HG03135 (cell line): ENCODE results near the gene EPN3.

ENCODE experiments used
- ATAC-seq: cut with Tn5 transposase; IDR thresholded peaks from one replicate; pipeline ENCODE4 v1.9.1; 2021; ENCODE audit warnings: mild to moderate bottlenecking, moderate library complexity; ENCODE audit not compliant: unreplicated experiment

EPN3 gene

DNA sequence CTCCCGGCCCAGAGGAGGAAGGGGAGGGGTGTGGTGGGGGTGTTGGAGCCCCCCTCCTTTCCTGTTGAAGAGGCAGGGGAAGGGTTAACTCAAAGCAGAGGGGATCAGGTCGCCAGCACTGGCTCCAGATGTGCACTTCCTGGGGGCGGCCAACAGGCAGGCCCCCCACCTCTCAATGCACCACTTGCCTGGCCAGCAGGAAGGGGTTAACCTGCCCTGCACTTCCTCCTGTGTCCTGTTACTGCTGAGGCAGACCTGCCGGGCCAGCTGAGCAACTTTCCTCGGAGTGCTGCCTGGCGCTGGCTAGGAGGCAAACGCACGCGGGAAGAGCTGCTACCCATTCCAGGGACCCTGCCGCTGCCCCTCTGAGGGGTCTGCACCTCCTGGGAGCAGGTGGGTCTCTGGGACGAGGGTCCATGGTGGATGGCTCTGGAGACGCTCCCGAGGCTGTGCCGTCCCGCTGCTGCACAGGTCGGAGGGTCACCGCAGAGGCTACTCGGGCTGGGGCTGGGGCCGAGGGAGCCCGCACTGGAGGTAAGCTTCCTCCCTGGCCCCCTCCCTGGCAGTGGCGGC lies at the start of gene EPN3:
TSS of gene EPN3 (plus strand) at position 284 of the 573 bp plus-strand sequence. CDS start 3,822 bp downstream, outside the sequence.
- ATAC-seq: no peak

DNA sequence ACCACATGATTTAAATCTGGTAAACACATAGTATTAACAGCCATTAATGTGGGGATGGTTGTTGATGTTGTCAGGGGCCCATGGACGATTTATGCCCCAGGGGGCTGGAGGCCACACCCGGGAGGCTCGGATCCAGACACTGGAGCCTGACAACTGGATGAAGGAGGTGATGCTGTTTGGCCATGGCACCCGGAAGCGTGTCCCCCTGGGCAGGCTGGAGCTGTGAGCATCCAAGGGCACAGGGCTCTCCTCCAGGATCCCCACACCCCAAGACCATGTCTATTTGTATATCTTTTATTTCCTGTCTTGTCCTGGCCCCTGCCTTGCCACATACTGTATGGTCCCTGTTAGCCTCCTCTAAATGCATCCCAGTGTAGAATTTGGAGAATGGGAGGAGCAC lies 49.3 kb upstream of the EPN3 start:
- ATAC-seq: no peak

DNA sequence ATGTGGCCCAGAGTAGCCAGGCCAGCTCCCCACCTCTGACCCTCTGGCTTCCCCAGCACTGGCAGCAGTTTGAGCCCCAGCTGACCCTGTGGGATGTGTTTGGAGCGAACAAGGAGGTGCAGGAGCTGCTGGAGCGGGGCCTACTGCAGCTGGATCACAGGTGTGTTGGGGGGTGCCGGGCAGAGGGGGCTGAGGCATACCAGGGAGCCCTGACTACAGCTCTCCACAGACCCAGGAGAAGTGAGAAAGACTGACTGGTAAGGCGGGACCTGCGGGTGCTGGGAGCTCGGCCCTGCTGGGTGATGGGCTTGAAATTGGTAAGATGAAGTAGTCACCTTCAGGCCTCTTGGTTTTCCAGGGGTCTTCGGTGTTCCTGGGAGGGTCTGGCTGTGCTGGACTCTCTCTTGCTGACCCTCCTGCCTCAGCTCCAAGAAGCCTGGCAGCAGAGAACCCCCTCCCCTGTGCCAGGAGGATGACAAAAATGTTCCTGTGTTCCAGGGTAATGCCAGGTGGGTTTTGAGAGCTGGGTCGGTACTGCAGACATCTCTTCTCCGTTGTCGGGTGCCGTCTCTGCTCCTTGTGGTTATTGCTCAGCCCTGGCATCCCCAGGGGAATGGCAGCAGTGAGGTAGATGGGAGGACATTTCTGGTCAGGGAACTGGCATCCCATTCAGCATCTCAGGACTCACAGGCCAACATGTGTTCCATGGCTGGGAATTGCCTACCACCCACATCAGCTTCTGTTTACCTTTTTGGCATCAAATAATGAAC lies 48.0 kb upstream of the EPN3 start:
- ATAC-seq: no peak

DNA sequence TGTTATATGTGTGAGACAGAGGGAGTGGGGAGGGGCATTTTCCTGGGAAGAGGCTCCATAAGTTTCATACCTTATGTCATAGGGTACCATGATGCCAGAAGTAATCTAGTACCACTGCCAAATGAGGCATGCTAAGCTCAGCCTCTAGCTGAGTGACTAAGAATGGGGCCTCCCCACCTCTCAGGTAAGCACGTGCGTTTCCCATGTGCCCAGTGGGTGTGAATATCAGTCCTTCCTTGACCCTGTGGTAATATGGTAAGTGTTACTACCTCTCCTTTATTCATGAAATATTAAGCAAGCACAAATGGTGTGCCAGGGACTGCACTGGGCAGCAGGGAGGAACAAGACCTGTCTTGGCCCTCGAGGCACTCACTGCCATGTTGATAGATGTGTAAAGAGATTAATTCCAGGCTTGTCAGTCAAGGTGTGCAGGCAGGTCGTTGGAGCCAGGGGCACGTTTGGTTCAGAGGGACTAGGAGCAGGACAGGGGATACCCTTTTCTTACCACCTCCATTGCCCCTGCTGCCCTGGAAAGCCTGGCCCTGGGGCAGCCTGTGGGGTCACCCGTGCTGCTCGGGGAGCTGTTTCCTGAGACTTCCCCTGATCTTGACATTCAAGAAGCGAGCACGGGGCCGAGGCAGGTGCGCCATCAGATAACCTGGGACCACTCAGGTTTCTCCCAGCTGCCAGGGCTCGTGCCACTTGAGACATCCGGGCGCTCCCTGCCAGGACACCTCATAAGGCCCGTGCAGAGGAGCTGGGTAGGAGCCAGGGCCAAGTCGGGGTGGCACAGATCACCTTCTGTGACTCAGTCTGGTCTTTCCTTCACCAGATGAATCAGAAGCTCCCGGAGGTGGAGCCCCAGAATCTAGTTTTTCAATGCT lies 45.1 kb upstream of the EPN3 start:
- no peak for ATAC-seq

DNA sequence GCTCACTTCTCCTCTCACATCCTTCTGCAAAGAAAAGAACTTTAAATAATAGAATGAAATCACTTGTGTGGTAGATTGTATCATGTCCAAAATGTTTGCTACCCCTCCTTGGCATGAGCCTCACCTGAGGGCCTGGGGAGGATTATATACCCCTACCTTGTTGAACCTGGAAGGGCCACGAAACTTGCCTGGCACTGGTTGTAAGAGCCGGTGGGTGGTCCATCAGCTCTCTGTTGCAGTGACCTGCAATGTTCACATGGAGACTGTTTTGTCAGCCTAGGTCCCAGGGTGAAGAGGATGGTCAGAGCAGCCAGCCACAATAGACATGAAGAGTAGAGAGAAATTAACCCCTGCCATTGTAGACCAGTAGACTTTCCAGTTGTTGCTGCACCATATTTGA lies 43.7 kb upstream of the EPN3 start:
- ATAC-seq: no peak

DNA sequence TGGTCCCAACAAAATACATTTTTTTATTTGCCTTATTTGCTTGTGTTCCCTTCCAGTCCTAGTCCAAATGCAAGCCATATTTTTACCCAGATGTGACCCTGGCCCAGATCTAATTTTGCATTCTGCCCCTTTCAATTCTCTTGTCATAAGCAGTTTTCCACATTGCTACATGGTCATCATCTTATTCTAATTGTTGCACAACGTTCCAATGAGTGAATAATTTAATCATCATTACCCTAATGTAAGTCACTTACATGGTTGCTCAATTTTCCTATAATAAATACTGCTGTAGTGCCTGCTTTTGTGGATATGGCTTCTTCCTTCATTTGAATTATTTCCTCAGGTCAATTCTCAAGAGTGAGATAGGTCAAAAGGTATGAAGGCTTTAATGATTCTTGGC lies 41.0 kb upstream of the EPN3 start:
- no peak for ATAC-seq

DNA sequence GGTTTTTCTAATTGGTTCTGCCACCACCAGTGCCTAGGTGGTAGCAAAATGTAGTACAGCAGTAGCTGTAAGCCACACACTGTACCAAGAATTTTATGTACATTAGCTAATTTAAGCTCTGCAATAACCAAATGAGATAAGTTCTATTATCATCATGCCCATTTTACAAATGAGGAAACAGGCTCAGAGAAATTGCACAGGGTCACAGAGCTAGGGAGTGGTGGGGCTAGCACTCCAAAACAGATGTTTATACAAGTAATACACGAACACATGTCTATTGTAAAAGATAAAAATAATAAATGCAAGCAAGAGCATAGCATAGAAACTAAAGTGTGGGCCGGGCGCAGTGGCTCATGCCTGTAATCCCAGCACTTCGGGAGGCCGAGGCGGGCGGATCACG lies 40.3 kb upstream of the EPN3 start:
- no peak for ATAC-seq

DNA sequence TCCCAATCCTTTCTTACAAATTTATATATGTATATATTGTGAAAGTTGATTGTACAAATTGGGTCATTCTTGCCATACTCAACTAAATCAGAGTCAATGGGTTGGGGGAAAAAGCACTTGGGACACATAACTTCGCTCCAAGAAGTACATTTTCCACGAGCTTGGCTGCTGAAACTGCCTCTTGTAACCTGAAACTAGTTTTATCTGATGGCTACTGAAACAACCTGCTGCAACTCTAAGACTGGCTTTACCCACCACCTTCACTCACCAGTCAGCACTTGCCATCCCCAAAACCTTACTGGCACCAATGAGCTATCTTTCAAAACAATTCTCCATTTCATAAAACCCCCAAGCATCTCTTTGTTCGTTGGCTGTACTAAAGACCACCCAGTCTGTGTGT lies 38.8 kb upstream of the EPN3 start:
- ATAC-seq: no peak

DNA sequence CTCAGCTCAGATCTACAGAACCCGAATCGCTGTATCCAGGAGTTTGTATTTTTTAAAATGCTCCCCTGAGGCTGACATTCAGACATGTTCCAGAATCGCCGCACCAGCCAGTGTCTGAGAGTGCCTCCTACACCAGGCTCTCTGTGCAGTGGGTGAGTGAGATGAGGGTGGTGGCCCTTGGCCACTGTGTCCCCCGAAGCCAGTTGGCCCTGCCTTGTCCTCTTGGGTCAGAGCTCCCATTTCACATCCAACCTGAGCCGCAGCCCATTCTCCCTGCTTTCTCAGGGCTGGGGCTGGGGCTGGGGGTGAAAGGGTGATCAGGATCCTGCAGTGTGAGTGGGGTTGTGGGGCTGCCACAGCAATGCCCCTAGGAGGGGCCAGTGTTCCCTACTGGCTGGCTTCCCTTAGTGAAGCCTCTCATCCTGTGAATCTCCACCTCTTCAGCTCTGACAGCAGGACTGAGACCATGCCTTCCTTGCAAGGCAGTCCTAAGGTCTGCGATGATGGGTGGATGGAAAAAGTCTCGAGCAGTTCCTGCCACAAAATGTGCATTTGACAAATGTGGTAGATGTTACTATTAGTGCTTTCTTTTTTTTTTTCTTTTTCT lies 37.2 kb upstream of the EPN3 start:
- no peak for ATAC-seq

DNA sequence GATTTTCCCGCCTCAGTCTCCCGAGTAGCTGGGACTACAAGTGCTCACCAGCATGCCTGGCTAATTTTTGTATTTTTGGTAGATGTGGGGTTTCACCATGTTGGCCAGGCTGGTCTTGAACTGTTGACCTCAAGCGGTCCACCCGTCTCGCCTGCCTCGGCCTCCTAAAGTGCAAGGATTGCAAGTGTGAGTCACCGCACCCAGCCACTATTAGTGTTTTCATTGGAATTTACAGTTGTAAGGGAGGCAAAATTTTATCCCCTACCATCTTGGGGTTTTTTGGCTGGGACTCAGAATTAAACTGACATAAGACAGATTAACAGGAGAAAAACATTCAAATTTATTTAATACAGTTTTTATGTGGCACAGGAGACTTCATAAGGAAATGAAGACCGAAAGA lies 36.6 kb upstream of the EPN3 start:
- no peak for ATAC-seq

DNA sequence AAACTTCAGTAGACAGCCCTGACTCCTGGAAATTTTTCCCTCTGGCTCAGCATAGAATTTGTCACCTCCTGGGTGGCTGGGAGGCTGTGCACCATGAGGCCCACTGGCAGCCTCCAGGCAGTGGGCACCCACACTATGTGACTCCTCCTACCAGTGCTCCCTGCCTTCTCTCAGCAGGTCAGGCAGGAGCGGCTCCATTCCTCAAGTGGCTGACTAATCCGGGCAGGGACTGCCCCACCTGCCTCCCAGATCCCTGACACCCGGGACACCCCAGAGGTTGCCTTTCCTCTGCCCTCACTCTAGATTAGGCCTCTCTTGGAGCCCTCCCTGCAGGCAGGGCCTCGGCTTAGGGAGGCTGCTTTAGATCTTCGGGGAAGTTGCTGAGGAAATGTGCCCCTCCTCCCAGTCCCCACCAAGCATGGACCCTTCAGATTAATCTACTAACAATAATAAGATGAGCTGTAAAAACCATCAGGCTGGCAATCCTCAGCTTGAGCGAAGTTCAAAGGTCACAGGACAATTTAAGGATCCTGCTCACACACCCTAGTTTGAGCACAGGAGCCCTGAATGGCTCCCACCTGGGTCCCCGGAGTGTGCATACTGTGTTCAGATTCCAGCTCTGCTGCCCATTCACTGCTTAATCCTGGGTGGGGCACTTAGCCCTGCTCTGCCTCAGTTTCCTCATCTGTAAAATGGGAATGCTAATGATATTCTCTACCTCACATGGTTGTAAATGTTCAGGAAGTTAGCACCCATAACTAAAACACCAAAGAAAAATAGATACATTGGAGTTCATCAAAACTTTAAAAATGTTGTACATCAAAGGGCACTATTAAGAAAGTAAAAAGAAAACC lies 34.3 kb upstream of the EPN3 start:
- ATAC-seq: no peak

DNA sequence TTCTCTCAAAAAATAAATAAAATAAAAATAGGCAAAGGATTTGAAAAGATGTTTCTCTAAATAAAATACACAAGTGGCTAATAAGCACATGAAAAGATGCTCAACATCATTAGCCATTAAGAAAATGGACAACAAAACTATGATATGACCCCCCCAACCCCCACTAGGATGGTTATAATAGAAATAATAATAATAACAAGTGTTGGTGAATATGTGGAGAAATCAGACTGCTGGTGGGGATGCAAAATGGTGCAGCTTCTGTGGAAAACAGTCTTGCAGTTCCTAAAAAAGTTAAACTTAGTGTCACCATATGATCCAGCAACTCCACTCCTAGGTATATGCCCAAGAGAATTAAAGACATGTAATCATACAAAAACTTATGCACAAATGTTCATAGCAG lies 33.3 kb upstream of the EPN3 start:
- ATAC-seq: no peak

DNA sequence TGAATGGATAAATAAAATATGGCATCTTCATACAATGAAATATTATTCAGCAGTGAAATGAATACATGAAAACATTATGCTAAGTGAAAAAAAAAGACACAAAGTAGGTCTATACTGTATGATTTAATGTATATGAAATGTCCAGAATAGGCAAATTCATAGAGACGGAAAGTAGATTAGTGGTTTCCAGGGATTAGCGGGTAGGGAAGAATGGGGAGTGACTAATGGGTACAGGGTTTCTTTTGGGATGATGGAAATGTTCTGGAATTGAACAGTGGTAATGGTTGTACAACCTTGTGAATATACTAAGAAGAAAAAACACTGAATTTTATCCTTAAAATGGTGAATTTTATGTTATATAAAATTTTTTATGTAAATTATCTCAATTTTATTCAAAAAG lies 32.8 kb upstream of the EPN3 start:
- no peak for ATAC-seq

DNA sequence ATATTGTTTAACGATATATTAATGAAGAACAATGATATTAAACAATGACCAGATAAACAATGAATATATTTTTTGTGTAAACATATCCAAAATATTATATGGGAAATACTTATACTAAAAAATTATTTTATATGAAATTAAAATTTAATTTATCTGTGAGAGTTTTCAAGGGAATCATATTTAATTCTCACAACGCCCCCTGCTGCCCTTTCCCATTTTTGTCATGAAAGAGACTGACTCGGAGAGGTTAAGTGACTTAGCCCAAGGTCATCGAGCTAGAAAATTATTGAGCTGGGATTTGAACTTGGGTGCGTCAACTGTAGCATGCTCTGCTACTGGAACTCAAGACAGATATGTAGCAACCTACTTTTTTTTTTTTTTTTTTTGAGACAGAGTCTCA lies 31.5 kb upstream of the EPN3 start:
- no peak for ATAC-seq

DNA sequence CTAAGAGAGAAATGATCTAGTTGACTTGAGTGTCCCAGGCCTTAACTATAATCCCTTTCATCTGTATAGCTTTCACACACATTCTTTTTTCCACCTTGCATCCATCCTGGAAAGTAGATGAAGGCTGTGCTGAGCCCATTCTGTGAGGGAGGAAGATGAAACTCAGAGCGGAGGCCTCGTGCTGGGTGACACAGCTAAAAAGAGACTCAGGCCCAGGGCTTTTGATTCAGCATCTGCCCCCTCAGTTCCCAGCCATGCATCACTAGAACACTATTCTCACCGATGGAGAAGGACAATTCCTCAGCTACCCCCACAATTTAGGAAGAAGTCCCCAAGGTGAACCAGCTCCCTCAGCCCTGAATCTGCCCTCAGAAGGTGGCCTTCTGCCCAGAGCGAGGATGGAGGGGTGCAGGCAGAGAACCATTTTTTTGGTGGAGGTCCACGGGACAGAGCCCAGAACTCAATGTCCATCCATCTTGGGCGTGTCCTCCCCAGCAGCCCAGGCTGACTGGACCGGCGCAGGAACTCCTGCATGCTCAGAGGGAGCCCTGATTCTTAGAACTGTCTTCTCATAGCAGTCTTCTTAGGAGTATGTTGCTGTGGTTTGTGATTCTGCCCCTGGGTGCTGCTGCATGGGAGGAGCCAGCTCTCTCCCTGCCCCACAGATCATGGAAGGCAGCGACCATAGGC lies 30.1 kb upstream of the EPN3 start:
- no peak for ATAC-seq

DNA sequence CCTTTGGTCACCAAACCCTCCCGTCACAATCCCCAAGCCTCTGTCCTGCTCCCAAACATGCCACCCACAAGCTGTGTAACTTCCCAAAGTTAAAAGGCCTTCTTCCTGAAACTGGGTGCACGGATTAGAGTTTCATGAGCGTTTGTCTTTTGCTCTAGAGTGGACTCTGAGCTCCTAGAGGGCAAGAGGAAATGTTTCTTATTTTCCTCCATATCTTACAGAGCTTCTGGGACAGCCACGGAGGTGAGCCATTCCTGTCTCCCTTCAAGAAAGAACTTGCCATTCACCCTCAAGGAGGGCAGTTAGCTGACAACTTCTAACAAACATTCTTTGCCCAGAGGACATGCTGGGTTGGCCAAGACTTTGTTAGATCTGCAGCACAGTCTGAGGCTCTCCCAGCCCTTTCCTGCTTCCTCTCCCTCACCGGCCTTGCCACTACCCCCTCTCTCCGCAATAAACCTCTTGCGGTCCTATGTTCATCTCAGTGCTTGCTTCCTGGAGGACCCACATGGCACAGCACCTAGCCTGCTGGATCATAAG lies 26.9 kb upstream of the EPN3 start:
- ATAC-seq: no peak

DNA sequence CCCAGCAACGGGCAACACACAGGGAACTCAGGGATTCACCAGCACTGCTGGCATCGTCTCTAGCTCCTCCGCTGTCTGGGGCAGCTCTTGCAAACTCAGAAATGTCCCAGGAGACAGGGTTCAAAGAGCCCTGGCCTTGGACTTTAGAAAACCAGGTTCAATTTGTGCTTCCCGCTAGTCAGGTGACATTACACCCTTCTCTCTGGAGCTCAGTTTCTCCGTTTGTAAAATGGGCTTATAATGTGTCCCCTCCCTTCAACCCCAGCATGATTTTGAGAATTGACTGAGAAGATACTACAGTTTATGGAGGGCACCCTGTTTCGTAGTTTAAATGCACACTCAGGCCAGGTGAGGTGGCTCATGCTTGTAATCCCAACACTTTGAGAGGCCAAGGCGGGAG lies 26.2 kb upstream of the EPN3 start:
- no peak for ATAC-seq

DNA sequence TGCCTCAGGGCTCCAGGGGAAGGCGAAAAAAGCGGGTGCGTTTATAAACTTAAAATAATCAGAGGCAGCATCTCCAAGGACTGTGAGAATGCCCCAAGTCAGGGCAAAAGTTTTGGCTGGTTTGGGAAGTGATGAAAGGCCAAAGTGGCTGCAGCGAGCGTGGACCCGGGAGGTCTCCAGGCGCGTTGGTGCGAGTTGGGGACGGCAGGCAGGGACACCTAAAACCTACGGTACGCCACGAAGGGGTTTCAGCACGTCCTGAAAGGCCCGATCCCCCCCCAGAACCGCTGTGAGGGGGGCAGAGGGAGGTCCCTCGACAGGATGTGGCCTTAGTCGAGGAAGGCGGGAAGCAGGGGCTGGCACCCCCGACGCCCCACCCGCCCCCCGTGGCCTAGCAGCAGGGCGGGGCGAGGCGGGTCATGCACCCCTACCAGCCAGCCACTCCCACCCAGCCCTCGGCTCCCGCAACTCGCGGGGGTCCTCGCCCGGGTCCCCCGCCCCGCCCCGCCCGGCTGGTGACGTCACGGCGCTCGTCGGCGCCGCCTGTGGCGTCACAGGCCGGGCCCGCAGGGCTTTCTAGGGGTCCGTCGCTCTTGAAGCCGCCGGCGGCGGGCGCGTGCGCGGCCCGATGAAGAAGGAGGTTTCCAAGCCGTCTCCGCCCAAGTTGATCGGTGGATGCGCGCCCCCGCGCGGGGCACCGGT lies 24.5 kb upstream of the EPN3 start, which contains the start of gene MYCBPAP:
TSS of gene MYCBPAP (plus strand) at position 569 of the 702 bp plus-strand sequence. CDS start 236 bp downstream, outside the sequence.
- no peak for ATAC-seq
